Endothelial cell of umbilical vein (primary cell): ENCODE results near the gene C6orf89. TPM values are rescaled to one million over a fixed set of nuclear protein-coding genes. Genes with fewer than 3 reads are reported as not detected.

Experiments
- BruUV-seq: library from RNA; stranded (reverse); fragments of 400-500 nt; replicated peaks from 2 replicates; lab custom pipeline; 2021; lab: Mats Ljungman, UMichigan
- CTCF ChIA-PET: fragments of 300-600, 350-600 bp; sonication (Branson Sonifier 250); formaldehyde crosslinking; loops from one replicate; lab custom pipeline; 2021; ENCODE audit warnings: antibody characterized with exemption, inconsistent platforms; lab: Charles Lee
- POLR2A ChIA-PET: fragments of 300-600, 350-600 bp; sonication (Branson Sonifier 250); formaldehyde crosslinking; loops from one replicate; lab custom pipeline; 2021; ENCODE audit warnings: antibody characterized with exemption, inconsistent platforms; lab: Charles Lee
- DNase-seq: peaks from one replicate; pipeline ENCODE4 v3.0.0-alpha.2; 2011; ENCODE audit warnings: low read depth, low spot score
- FAIRE-seq: peaks from 2 replicates; lab custom pipeline; 2011; peaks lifted over from hg19 to GRCh38; lab: Jason Lieb, UNC
- H2AFZ ChIP-seq: 2 replicates; pipeline ENCODE4 v1.6.0; 2012; ENCODE audit warnings: low read depth, low read length, control low read depth, inconsistent platforms
- H3K27ac ChIP-seq: 2 replicates; pipeline ENCODE4 v1.5.1; 2011; ENCODE audit warnings: low read depth, mild to moderate bottlenecking, control low read depth, low read length, moderate library complexity; ENCODE audit not compliant: insufficient read depth
- H3K27me3 ChIP-seq, 2 experiments: 2 replicates each; pipeline versions ENCODE4 v1.6.0 to v1.6.1; 2011; ENCODE audit warnings: low read length in 2 of 2, mixed read lengths in 1 of 2; ENCODE audit not compliant: control insufficient read depth in 2 of 2, insufficient read depth in 2 of 2
- H3K36me3 ChIP-seq, 2 experiments: 2 replicates in 1 of 2; 3 replicates in 1 of 2; pipeline ENCODE4 v1.5.1; 2011; ENCODE audit warnings: low read length in 2 of 2, mild to moderate bottlenecking in 1 of 2, moderate library complexity in 1 of 2; ENCODE audit not compliant: control insufficient read depth in 2 of 2, insufficient read depth in 2 of 2; ENCODE audit errors: extremely low read depth in 1 of 2
- H3K4me1 ChIP-seq: 3 replicates; pipeline ENCODE4 v1.5.1; 2011; ENCODE audit warnings: mild to moderate bottlenecking, low read length; ENCODE audit not compliant: control insufficient read depth, insufficient read depth; ENCODE audit errors: extremely low read depth
- H3K4me2 ChIP-seq: 2 replicates; pipeline ENCODE4 v1.6.1; 2011; ENCODE audit warnings: low read length, control low read depth, mixed read lengths; ENCODE audit not compliant: insufficient read depth
- H3K4me3 ChIP-seq, 3 experiments: fragments of 200-600 bp in 1 of 3; sonication (generic), shearing (Covaris generic) in 1 of 3; replicated peaks in 1 of 3; 2 replicates each; pipeline ENCODE4 v1.5.1; 2011 to 2016; ENCODE audit warnings: control low read depth in 3 of 3, low read length in 3 of 3, mild to moderate bottlenecking in 2 of 3, inconsistent platforms in 1 of 3, low read depth in 1 of 3, moderate library complexity in 1 of 3; ENCODE audit not compliant: insufficient read depth in 1 of 3
- H3K79me2 ChIP-seq: 2 replicates; pipeline ENCODE4 v1.6.0; 2012; ENCODE audit warnings: low read length, inconsistent platforms; ENCODE audit not compliant: control insufficient read depth, insufficient read depth
- H3K9ac ChIP-seq: replicated peaks from 2 replicates; pipeline ENCODE3; 2011; ENCODE audit warnings: low read length, control low read depth; ENCODE audit not compliant: insufficient read depth; ENCODE audit errors: extremely low read depth
- H3K9me1 ChIP-seq: replicated peaks from 3 replicates; pipeline ENCODE4 v1.6.0; 2011; ENCODE audit warnings: mild to moderate bottlenecking, low read length; ENCODE audit not compliant: control insufficient read depth, insufficient read depth; ENCODE audit errors: extremely low read depth
- H3K9me3 ChIP-seq: replicated peaks from 2 replicates; pipeline ENCODE4 v1.5.1; 2012; ENCODE audit warnings: low read length, inconsistent platforms; ENCODE audit not compliant: control insufficient read depth, insufficient read depth
- H4K20me1 ChIP-seq: replicated peaks from 2 replicates; pipeline ENCODE3; 2011; ENCODE audit warnings: mild to moderate bottlenecking, low read length; ENCODE audit not compliant: control insufficient read depth, insufficient read depth; ENCODE audit errors: extremely low read depth
- CTCF ChIP-seq, 2 donors: IDR thresholded peaks; 1 replicate in 1 of 2; 2 replicates in 1 of 2; pipeline ENCODE4 v1.5.1; 2011; ENCODE audit warnings: low read length in 2 of 2, mild to moderate bottlenecking in 2 of 2, moderate library complexity in 2 of 2, control low read depth in 1 of 2, inconsistent platforms in 1 of 2, low read depth in 1 of 2; ENCODE audit not compliant: insufficient read depth in 1 of 2; ENCODE audit errors: extremely low read depth in 1 of 2
- EZH2 ChIP-seq: IDR thresholded peaks from 2 replicates; pipeline ENCODE4 v1.6.1; 2012; ENCODE audit warnings: borderline replicate concordance, low read depth, mild to moderate bottlenecking, moderate library complexity, low read length, inconsistent platforms; ENCODE audit not compliant: severe bottlenecking
- FOS ChIP-seq: IDR thresholded peaks from 2 replicates; pipeline ENCODE4 v1.6.1; 2011; ENCODE audit warnings: mild to moderate bottlenecking, low read length, moderate library complexity, borderline replicate concordance; ENCODE audit not compliant: insufficient read depth
- GATA2 ChIP-seq: IDR thresholded peaks from 2 replicates; pipeline ENCODE4 v1.7.0; 2011; ENCODE audit warnings: low read depth, mild to moderate bottlenecking, moderate library complexity, mixed read lengths, low read length; ENCODE audit not compliant: insufficient read length, insufficient read depth
- JUN ChIP-seq: IDR thresholded peaks from 2 replicates; pipeline ENCODE4 v1.6.1; 2011; ENCODE audit warnings: borderline replicate concordance, low read depth; ENCODE audit not compliant: insufficient read length, insufficient read depth
- MAX ChIP-seq: IDR thresholded peaks from 2 replicates; pipeline ENCODE4 v1.6.1; 2011; ENCODE audit not compliant: insufficient read depth, insufficient read length
- MYC ChIP-seq: IDR thresholded peaks from one replicate; pipeline ENCODE4 v1.6.1; 2011; ENCODE audit warnings: mild to moderate bottlenecking, low read depth, low read length
- POLR2A ChIP-seq: IDR thresholded peaks from 2 replicates; pipeline ENCODE4 v1.6.1; 2012; ENCODE audit warnings: low read depth, mild to moderate bottlenecking, control low read depth, low read length
- POLR2AphosphoS5 ChIP-seq: IDR thresholded peaks from 2 replicates; pipeline ENCODE4 v1.6.1; 2012; ENCODE audit warnings: low read depth, mild to moderate bottlenecking, control low read depth, low read length, moderate library complexity; ENCODE audit not compliant: insufficient read depth
- dilution Hi-C: fragments of 300-500 bp; cut with MboI; formaldehyde crosslinking; loops from one replicate; pipeline ENCODE4 v1.15.0; 2019; ENCODE audit warnings: low sequenced_read_pairs; ENCODE audit not compliant: extremely low pct_ligation_motif_present
- intact Hi-C: fragments of 100-400 bp; cut with micrococcal nuclease; formaldehyde crosslinking; loops from one replicate; pipeline ENCODE4 v1.10.0; 2022
- polyA plus RNA-seq, 4 experiments: library from polyadenylated mRNA; depleted of rRNA in 3 of 4; stranded (reverse) in 3 of 4; unstranded in 1 of 4; fragments of >200 nt; gene quantifications; 2 replicates each; pipeline versions ENCODE4 v1.2.1 to v1.2.3, GENCODE V29; 2011 to 2012; ENCODE audit warnings: missing spikeins in 1 of 4
- total RNA-seq: library from RNA; stranded (reverse); gene quantifications from 2 replicates; pipeline ENCODE4 v1.2.3, GENCODE V29; 2021

The C6orf89 gene
- total and polyA plus RNA-seq, 2 donors (not counting 3 experiments of a cell fraction or from before 2014, with no cell fraction given), result 18.2 to 34.0 TPM

GRCh38 chr6:36843170-36843569, 42.6 kb upstream of the C6orf89 start:
- BruUV-seq, result no TSS peak
- no peak overlapping the region for H3K4me2 ChIP-seq
- POLR2A ChIA-PET, result no interaction called here
- no peak overlapping the region for H3K9ac ChIP-seq
- no peaks in the 10 kb centered on the region for H3K79me2 ChIP-seq
- no peaks in the 10 kb centered on the region for H4K20me1 ChIP-seq
- H3K9me3 ChIP-seq, result no peaks in the 10 kb centered on the region
- no peaks in the 10 kb centered on the region for H3K36me3 ChIP-seq
- no peaks in the 10 kb centered on the region for H3K27me3 ChIP-seq
- H3K27ac ChIP-seq, result no peak overlapping the region
- no peaks in the 10 kb centered on the region for H3K9me1 ChIP-seq
- TF ChIP-seq EZH2 (no peak), CTCF (IDR thresholded peaks at IDR 0.05; ENCODE audit: extremely low read depth in 1 of 2, insufficient read depth in 1 of 2, low read depth in 1 of 2, low read length in 2 of 2) (no peak), POLR2AphosphoS5 (no peak), GATA2 (no peak), MYC (no peak), MAX (no peak), FOS (no peak), JUN (no peak), POLR2A (no peak)
- H3K4me1 ChIP-seq, result peaks cover 20% of the 10 kb centered on the region
- CTCF ChIA-PET, result interaction anchor here (1.1 to 2.3 kb wide), 5 partner anchors 7 to 61 kb away, joined by 3 to 9 read pairs (median 4); no protein-coding TSS in a partner anchor
- DNase-seq, result no peak
- no peak for FAIRE-seq
- intact Hi-C loops, result no loop called here
- no peak overlapping the region for H2AFZ ChIP-seq
- dilution Hi-C loops, result no loop called here
- H3K4me3 ChIP-seq, result no peak overlapping the region
